ENCODE measurements around the gene SMAD3. TPM values are rescaled to one million over a fixed set of nuclear protein-coding genes. Genes with fewer than 3 reads are reported as not detected.

Gene SMAD3
- total RNA-seq, 1 donor from 2014 or later = 25.7 TPM

DNA sequence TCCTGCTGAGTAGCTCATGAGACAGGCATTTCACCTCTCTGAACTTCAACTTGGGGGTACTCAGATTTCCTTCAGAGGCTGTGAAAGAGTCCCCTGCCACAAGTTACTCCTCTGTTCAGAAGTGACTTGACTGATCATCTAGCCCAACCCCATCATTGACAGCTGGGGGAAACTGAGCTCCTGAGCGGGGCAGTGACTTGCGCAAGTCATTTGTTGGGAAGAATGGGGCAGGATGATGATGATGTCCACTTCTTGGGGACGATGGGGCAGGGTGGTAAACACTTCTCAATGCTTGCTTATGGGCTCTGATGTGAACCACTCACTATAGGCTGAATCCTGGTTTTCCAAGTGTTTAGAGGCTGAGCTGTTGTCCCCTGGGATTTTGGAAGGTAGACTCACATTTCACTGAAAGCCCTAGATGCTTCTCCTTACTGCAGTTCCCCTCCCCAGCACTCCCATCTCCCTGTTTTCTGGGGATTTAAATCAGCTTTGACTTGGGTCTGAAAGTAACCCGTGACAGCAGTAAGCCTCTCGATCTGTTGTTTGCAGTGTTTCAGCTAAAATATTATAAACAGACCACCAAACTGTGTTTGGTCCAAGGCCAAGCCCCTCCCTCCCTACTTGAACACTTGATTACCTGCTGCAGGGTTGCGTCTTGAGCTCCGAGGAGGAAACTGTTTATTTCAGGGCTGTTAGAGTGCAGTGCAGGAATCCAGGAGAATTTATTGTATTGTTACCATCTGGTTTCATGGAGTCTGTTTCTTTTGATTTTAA, 25.1 kb downstream of the SMAD3 start:
- no peak for DNase-seq
- no peaks in the 10 kb centered on the region for H3K9me3 ChIP-seq
- H3K4me3 ChIP-seq = no peak overlapping the region
- no peak overlapping the region for H3K27ac ChIP-seq
- peaks cover 6% of the 10 kb centered on the region for H3K36me3 ChIP-seq
- TF ChIP-seq, protein P1, sequence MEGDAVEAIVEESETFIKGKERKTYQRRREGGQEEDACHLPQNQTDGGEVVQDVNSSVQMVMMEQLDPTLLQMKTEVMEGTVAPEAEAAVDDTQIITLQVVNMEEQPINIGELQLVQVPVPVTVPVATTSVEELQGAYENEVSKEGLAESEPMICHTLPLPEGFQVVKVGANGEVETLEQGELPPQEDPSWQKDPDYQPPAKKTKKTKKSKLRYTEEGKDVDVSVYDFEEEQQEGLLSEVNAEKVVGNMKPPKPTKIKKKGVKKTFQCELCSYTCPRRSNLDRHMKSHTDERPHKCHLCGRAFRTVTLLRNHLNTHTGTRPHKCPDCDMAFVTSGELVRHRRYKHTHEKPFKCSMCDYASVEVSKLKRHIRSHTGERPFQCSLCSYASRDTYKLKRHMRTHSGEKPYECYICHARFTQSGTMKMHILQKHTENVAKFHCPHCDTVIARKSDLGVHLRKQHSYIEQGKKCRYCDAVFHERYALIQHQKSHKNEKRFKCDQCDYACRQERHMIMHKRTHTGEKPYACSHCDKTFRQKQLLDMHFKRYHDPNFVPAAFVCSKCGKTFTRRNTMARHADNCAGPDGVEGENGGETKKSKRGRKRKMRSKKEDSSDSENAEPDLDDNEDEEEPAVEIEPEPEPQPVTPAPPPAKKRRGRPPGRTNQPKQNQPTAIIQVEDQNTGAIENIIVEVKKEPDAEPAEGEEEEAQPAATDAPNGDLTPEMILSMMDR (IDR thresholded peaks at IDR 0.05) = no peak
- ATAC-seq = no peak
- H3K27me3 ChIP-seq (ENCODE audit: low read depth) = no peaks in the 10 kb centered on the region
- H3K4me1 ChIP-seq = peaks cover 78% of the 10 kb centered on the region
- intact Hi-C loops (cut with DNase I) = no loop called here

DNA sequence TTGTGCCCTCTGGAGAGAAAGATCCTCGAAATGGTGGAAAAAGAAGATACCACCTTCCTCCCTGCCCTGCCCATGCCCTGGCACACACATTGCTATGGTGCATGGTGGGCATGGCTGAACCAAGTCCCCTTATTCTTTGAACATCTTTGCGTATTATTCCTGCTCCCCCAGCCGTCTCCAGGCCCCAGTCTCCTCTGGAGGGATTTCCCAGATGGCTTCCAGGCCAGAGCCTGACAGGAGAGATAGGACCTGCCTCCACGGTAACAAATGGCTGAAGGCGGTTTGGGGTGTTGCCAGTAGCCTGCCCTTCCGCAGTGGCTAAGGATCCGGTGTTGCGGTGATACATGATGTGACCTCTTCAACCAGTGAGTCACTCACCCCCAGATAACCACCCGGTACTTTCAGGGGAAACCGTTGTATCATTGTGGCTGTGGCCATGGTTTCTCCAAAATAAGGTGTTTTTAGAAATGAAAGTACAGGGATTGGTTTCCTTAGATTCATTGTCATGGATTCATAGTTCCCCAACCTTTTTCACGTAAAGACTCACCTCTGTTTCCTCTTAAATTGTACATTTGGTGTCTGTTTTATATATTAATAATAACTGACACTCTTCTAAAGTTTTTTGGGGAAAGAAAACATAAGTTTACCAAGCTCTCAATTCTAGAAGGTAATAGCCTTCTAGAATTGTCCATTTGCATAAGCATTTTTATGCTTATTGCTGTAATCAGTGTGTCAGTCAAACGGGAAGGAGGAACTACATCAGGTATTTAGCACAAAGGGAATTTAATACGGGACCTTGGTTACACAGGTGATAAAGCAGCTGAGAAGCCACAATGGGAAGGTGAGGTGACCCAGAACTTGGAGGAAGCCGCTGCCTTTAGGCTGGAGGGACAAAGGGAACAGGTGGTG, 25.9 kb downstream of the SMAD3 start:
- Histone ChIP-seq H3K27me3 (ENCODE audit: low read depth) (no peaks in the 10 kb centered on the region), H3K27ac (peak overlapping the region; percentile 51), H3K36me3 (peaks cover 6% of the 10 kb centered on the region), H3K4me1 (peaks cover 69% of the 10 kb centered on the region), H3K9me3 (no peaks in the 10 kb centered on the region), H3K4me3 (no peak overlapping the region)
- DNase-seq = peak; percentile 69
- peak; percentile 75 to 79 for ATAC-seq
- intact Hi-C loops (cut with DNase I) = no loop called here
- TF ChIP-seq, protein P1 (IDR thresholded peaks at IDR 0.05) = no peak

DNA sequence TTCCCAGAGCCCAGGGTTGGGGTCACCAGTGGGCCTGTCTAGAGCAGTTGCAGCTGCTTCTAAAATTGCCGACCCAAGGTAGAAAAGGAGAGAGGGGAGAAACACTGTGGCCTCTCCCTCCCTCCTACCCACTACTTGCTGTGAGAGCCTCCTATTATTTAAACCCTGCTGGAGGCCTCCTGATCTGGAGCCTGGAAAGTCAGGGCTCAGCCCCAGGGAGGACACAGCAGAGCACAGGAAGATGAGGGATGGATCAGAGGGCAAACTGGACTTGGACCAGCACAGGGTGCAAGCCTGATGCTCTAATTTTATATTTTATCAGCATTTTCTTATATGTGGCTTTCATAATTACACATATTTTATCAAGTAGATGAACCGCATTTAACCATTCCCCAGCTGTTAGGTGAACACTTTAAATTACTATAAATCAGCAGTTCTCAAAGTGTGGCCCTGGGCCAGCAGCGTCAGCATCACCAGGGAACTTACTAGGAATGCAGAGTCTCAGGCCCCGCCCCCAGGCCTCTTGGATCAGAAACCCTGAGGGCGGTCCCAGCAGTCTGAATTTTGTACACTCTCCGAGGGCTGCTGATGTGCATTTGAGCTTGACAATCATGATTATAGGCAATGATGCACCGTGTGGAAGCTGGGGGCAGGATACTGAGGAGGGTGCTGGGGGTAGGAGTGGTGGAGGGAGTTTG, 26.7 kb downstream of the SMAD3 start:
- intact Hi-C loops (cut with DNase I) = no loop called here
- H3K27me3 ChIP-seq (ENCODE audit: low read depth) = no peaks in the 10 kb centered on the region
- no peaks in the 10 kb centered on the region for H3K9me3 ChIP-seq
- H3K4me3 ChIP-seq = no peak overlapping the region
- TF ChIP-seq, protein P1 (IDR thresholded peaks at IDR 0.05) = no peak
- ATAC-seq (no peak), DNase-seq (no peak)
- H3K27ac ChIP-seq = peak overlapping the region; percentile 51
- H3K36me3 ChIP-seq = peaks cover 6% of the 10 kb centered on the region
- peaks cover 65% of the 10 kb centered on the region for H3K4me1 ChIP-seq

DNA sequence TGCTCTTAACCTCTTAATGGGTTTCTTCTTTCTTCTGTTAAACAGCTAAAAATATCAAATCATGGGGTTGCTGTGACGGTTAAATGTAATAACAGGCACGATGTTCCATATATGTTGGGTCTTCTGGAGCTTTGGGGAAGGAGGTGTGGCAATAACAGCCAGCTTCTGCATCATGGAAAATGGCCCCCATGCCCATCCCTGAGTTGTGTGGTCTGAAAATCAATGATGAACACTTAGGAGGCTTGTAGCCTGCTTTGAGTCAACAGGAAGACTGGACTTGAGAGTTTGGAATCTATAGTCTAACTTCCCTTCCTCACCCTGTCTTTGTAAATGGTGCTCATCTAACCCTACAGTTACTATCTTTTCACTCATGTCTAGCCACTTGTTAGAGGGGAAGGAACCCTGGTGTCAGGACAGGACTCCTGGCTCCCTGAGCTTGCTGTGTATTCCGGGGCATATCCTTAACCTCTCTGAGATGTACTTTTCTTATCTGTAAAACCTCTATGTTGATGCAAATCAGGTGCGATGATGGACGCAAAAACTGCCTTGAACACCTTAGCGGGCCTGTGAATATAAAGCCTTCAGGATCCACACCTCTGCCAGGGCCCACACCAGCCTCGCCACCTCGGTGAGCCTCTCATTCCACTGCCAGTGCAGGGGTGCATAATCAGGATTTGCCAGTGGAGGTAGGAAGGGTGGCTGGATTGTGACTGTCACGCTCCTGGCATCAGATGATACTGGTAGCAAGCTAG, 27.5 kb downstream of the SMAD3 start:
- Histone ChIP-seq H3K27ac (no peak overlapping the region), H3K4me1 (peaks cover 65% of the 10 kb centered on the region), H3K27me3 (ENCODE audit: low read depth) (no peaks in the 10 kb centered on the region), H3K4me3 (no peak overlapping the region), H3K36me3 (peaks cover 6% of the 10 kb centered on the region), H3K9me3 (no peaks in the 10 kb centered on the region)
- DNase-seq (no peak), ATAC-seq (no peak)
- TF ChIP-seq, protein P1 (IDR thresholded peaks at IDR 0.05) = no peak
- intact Hi-C loops (cut with DNase I) = no loop called here

DNA sequence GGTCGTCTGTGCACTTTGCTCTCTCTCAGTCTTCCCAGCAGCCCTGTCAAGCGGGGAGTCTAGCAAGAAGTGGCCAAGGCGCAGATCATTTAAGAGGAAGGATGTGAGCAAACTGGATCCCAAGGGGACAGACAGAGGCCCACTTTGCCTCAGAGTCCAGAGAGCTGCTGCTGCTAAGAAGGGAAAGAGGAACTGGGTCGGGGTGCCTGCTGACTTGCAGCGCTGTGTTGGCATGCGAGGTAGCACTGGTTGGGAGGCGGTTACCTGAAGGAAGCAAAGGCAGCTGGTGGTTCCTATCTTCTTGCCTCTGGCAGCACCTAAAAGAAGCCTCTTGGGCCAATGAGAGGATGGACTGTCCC, 28.1 kb downstream of the SMAD3 start:
- H3K27ac ChIP-seq = no peak overlapping the region
- intact Hi-C loops (cut with DNase I) = no loop called here

More for the DNA sequence above, 28.1 kb downstream of the SMAD3 start:
- DNase-seq (peak; percentile 62), ATAC-seq (peak in 1 of 2 donors; percentile 31)
- no peaks in the 10 kb centered on the region for H3K9me3 ChIP-seq
- no peaks in the 10 kb centered on the region for H3K27me3 ChIP-seq (ENCODE audit: low read depth)
- TF ChIP-seq, protein P1 (IDR thresholded peaks at IDR 0.05) = no peak
- H3K4me1 ChIP-seq = peaks cover 66% of the 10 kb centered on the region
- peaks cover 6% of the 10 kb centered on the region for H3K36me3 ChIP-seq
- H3K4me3 ChIP-seq = no peak overlapping the region

All from lower lobe of right lung (tissue), 2 donors.